HG02870 (cell line): Measurements from ENCODE around the gene FBXO17.

Experiments
- ATAC-seq: cut with Tn5 transposase; IDR thresholded peaks from one replicate; pipeline ENCODE4 v1.9.1; 2021; ENCODE audit warnings: mild to moderate bottlenecking, moderate library complexity; ENCODE audit not compliant: unreplicated experiment

The FBXO17 gene

DNA sequence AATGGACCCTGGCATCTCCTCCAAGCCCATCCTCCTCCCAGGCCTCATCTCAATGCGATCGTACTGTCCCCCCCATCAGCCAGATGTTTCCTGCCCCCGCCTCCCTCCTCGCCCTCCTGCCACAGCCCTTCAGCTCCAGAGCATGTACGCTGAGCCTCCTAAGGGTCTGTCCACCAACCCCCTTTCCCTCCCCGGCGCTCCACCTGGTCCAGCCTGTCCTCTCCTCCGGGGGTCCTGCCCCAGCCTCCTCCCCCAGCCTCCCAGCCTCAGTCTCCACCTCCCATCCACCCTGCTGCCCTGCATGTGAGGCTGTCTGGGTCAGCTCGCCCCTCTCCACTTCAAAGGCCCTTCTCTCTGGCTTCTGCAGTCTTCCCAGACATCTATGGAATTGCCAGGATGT, 80.6 kb downstream of the FBXO17 start:
- no peak for ATAC-seq

DNA sequence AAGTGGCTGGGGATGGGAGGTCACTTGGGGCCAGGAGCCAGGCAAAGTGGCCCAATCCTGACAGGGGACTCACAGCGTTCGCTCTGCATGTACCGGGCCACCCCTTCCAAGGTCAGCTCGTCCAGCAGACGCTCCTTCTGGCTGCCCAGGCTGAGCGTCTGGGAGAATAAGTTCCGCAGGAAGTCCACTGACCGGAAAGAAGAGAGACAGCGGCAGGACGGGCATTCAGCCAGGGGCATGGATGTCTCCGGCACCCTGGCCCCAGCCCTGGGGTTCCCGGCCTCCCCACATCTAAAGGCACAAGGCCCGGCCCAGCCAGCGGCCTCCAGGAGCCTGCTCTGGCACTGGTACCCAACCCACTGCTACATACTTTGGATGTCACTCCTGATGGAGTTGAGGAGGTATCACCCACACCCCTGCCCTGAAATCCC, 82.2 kb downstream of the FBXO17 start:
- no peak for ATAC-seq

DNA sequence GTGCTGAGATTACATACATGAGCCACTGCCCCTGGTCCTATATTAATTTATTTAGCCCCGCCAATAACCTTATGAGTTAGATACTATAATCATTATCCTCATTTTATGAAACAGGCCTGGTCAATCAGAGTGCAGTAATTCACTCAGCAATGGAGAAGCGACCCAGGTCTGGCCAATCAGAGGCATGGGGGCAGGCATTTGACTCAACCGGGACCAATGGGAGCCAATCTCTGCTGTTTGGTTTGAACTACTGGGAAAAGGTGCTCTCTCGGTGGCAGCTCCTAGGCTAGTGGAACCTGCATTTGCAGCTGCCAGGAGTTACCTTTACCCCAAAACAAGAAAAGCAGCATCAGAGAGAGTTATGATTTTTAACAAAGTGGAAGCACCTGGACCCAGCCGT, 82.7 kb downstream of the FBXO17 start:
- ATAC-seq = no peak

DNA sequence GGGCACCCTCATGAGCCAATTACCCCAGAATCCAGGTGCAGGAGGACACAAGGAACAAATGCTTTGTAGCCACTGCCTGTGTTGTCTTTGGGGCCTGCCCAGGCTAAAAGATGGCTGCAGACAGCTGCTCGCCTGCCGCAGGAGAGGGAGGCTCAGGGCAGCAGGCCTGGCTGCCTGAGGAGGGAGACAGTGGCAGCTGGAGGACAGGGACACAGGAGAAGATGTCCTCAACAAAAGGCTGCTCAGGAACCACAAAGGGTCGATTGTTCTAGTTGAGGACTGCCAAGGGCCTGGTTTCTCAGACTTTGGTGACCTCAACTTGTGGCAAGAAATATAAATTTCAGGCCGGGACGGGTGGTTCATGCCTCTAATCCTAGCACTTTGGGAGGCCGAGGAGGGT, 83.8 kb downstream of the FBXO17 start:
- no peak for ATAC-seq
